ENCODE measurements around the gene LMAN2. TPM values are rescaled to one million over a fixed set of nuclear protein-coding genes. Genes with fewer than 3 reads are reported as not detected.

LMAN2 gene
- total RNA-seq, 2 experiments from 2014 or later = 110 to 117 TPM

DNA sequence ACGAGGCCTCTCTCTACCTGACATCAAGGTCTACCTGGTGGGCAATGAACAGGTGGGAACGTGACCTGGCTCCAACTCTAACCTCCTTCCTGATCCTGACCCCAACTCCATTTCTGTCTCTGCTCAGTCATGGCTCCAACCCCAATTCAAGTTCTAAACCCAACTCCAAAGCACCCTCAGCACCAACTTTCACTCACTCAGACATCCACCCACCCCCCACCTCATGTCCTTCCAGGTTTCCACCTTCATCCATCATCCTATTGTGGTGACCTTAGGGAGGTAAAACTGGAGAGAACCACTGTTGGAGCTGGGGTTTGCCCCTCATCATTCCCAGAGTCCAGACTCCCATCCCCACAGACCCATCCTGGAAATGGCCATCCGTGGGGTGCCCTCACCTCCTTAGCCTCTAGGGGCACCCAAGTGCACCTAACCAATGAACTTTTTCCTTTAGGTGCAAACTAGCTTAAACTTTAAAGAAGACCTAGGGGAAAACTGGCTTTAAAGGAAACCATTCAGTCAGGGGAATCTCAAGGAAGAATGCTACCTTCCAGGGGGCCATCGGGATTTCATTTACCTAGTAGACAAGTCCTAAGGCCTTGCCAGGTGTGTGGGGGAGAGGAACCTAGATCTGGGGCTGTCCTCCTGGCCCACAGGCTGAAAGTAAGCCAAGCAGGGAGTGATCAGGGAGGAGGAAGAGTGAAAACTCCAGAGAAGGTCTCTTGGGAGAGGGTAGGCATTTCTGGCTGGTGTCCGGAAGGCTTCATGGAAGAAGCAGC is 17.6 kb upstream of the LMAN2 start:
- CTCF ChIA-PET = interaction anchor here (0.7 to 11.9 kb wide), 10 partner anchors 8 to 88 kb away, joined by 3 to 132 read pairs (median 4); partner anchors contain the start of gene SLC34A1
- POLR2A ChIA-PET = interaction anchor here (0.6 kb wide), 1 partner anchor 20 kb away, joined by 3 read pairs; no protein-coding TSS in a partner anchor

DNA sequence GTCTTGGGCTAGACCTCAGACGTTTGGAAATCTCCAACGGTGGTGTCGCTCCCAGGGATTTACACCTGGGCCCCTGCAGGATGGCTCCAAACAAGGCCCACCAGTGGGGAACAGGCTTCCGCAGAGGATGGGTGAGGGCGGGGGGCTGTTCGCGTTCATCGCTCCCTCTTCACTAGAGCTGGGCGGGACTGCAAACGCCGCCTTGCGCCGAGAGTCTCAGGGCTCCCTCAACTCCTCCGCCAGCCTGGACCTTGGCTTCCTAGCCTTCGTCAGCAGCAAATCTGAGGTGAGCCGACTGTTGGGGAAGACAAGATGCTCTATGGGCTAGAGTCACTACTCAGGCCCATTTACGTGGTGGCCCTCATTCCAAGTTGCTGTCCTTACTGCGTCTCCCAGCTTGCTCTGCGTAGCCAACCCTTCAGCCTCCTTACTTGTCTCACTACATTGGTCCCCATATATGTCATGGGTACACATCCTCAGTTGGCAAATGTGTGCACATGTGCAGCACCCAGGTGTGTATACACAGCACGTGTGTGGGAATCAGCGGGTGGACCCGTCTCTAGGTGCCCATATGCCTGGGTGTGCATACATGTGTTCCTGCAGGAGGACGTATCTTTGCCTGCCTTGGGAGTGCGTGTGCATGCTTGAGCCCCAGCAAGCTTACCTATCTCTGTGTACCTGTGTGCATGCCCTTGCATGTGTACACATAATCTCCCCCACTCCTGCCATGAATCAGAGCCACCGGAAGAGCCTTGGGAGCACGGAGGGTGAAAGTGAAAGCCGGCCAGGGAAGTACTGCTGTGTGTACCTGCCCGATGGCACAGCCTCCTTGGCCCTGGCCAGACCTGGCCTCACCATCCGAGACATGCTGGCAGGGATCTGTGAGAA is 16.8 kb upstream of the LMAN2 start:
- POLR2A ChIA-PET = no interaction called here
- CTCF ChIA-PET = interaction anchor here (1.0 to 11.9 kb wide), 7 partner anchors 11 to 89 kb away, joined by 3 to 132 read pairs (median 5); partner anchors contain the start of gene SLC34A1

DNA sequence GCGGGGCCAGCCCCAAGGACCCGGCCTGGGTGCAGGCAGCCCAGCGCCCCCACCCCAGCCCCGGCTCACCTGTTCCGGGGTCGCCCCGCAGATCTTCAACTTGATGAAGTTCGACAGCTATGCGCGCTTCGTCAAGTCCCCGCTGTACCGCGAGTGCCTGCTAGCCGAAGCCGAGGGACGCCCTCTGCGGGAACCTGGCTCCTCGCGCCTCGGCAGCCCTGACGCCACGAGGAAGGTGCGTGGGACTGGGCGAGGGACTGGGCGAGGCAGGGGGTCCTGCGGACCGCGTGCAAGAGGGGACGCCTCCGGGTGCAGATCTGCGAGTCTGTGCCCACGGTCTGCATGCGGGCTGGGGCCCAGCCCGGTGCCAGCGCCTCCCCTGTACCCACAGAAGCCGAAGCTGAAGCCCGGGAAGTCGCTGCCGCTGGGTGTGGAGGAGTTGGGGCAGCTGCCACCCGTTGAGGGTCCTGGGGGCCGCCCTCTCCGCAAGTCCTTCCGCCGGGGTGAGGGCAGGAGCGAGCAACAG is 15.9 kb upstream of the LMAN2 start:
- CTCF ChIA-PET = interaction anchor here (0.9 to 11.9 kb wide), 6 partner anchors 11 to 88 kb away, joined by 4 to 132 read pairs (median 12); partner anchors contain the start of gene SLC34A1
- POLR2A ChIA-PET = no interaction called here

DNA sequence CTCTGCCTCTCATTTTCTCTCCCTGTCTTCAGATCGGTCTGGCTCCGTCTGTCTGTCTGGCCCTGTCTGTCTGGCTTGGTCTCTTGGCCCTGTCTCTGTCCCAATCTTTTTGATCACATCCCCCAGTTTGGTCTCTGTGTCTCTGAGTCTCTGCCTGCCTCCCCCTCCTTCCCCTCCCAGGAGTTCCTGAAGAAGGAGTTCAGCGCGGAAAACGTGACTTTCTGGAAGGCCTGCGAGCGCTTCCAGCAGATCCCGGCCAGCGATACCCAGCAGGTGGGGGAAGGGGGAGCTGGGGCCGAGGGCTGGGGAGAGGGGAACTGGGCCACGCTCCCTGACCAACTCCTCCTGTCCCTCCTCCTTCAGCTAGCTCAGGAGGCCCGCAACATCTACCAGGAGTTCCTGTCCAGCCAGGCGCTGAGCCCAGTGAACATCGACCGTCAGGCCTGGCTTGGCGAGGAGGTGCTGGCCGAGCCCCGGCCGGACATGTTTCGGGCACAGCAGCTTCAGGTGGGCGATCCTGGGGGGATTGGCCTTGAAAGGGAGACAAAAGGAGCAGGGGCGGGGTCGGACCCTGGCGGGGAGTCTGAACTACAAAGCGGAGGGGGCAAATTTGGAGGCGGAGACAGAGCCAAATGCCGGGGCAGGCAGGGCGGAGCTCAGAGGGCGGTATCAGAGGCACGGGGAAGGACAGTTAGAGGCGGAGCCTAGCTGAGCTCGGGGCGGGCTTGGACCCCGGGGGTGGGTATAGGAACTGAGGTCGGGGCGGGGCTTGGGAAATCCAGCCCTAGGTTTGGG is 15.3 kb upstream of the LMAN2 start:
- POLR2A ChIA-PET = interaction anchor here (1.2 kb wide), 1 partner anchor 10 kb away, joined by 3 read pairs; the partner anchor contains the start of gene RGS14

DNA sequence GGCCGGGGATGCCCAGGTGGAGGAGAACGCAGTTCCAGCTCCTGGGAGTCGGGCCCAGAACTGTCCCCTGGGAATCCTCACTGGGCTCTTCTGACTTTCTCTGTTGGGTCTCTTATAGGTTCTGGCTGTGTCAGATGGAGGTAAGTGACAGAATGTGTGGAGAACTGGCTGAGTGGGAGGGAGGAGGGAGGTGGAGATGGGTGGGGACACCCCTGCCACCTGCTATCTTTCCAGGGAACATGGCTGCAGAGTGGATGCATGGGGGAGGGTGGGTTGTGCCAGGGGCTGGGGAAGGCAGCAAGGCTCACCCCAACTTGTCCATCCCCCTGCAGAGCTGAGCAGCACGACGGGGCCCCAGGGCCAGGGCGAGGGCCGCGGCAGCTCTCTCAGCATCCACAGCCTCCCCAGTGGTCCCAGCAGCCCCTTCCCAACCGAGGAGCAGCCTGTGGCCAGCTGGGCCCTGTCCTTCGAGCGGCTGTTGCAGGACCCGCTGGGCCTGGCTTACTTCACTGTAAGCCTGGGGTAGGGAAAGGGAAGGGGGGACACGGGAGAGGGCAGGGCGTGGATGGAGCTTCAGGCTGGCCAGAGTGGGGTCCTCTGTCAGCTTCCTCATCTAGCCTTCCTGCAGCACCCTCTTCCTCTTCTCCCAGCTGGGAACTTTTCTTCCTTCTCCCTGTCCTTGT is 14.5 kb upstream of the LMAN2 start:
- POLR2A ChIA-PET = interaction anchor here (1.2 kb wide), 1 partner anchor 9 kb away, joined by 3 read pairs; the partner anchor contains the start of gene RGS14
- CTCF ChIA-PET = interaction anchor here (1.3 to 11.9 kb wide), 5 partner anchors 13 to 89 kb away, joined by 4 to 132 read pairs (median 19); partner anchors contain the start of gene SLC34A1

More for the DNA sequence above, 15.3 kb upstream of the LMAN2 start:
- CTCF ChIA-PET = interaction anchor here (0.9 to 11.9 kb wide), 6 partner anchors 12 to 88 kb away, joined by 4 to 132 read pairs (median 12); partner anchors contain the start of gene SLC34A1

DNA sequence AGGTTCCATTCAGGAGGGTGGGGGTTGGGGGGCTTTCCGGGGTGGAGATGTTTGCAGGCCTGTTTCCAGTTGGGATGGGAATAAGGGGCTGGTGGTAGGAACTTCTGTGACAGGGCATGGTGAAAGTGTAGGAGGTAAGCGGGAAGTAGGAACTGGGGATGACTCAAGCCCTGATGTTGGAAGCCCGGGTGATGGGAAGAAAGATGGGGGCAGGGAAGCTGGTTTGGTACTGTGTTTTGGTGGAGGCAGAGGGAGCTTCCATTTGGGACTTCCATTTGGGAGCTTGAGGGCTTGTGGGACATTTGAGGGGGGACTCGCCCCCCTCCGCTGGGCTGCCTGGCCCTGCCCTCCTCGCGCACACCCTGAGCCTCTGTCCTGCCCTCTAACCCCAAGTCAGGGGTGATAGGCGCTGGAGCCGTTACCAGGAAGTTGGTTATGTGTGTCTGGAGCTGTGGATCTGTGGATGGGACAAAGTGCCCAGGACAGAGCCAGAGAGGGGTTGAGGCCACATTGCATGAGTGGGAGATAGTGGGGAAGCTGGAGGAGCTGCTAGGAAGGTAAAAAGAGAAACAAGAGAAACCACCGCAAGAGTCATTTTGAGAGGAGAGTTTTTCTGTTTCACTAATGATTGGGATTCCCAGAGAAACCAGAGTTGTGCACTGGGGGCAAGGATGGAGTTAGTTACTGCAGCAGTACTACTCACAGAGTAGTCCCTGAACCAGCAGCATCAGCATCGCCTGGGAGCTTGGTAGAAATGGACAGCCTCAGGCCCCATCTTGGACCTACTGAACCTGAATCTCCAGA is 12.9 kb upstream of the LMAN2 start:
- ChIA-PET POLR2A (interaction anchor here (0.8 to 1.7 kb wide), 2 partner anchors 25 to 96 kb away, joined by 4 to 9 read pairs; no protein-coding TSS in a partner anchor), CTCF (interaction anchor here (0.7 to 4.8 kb wide), 14 partner anchors 8 to 137 kb away, joined by 3 to 20 read pairs (median 3); partner anchors contain the start of gene LMAN2)

DNA sequence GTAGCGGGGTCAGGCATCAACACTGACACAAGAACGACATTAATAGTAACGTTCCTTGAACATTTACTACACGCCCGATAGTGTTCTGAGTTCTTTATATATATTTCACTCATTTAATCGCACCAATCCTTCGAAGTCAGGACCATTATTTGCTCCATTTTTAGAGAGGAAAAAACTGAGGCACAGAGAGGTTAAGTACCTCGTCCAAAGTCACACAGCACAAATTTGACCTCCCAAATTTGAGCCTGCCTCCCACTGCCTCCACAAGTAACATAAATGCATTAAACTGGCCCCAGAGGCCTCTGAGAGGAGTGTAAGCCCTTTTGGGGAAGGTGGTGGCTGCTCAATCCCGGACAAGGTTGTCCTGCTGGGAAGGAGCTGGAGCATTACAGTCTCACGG is 12.1 kb upstream of the LMAN2 start:
- CTCF ChIA-PET = interaction anchor here (0.8 to 4.8 kb wide), 8 partner anchors 10 to 138 kb away, joined by 3 to 20 read pairs (median 4); no protein-coding TSS in a partner anchor
- POLR2A ChIA-PET = no interaction called here

DNA sequence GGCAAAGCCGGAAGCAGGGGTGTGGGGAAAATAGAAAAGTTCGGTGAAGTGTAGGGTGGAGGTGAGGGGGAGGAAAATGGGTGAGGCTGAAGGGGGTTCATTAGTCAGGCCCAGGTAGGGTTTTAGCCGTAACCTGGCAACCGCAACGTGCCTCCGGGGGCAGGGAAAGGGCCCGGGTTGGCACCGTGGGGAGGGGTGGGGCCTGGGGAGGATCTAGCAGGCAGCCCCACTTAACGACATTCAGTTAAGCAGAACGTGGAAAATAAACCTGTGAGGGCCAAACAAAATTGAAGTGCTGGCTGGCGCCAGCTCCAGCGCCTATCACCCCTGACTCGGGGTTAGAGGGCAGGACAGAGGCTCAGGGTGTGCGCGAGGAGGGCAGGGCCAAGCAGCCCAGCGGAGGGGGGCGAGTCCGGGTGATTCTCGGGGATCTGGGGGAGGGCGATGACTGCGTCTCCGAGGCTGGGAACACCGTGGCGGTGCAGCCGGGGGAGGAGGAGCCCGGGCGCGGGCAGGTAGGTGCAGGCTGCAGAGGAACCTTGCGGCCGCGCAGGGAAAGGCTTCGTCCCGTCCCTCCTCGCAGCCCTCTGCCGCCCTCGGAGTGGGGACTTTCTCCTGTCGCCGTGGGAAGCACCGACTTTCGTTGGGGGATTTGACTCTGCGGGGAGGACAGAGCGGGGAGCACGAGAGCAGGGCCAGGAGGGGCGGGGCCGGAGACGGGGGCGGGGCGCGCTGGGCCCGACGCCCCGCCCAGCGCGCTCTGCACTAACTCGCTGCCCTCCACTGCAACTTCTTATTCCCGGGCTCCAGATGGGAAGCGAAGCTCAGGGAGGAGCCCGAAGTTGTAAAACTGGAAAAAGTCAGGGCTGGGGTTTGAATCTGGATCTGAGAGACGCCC is 11.4 kb upstream of the LMAN2 start:
- CTCF ChIA-PET = interaction anchor here (1.1 to 2.8 kb wide), 5 partner anchors 20 to 92 kb away, joined by 3 to 17 read pairs (median 6); no protein-coding TSS in a partner anchor

DNA sequence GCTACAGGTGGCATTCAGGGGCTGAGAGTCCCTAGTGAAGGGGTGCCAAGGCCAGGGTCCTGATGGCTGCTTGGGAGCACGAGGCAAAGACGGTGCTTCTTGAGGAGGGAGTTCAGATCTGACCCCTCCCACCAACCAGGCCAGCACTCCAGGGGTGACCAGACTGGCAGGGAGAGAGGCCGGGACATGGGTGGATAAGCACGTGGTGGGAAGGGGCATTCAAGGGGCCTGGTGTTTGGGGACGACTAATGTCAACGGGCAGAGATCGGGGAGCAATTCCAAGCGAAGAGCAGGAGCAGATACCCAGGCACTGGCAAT is 10.8 kb upstream of the LMAN2 start:
- POLR2A ChIA-PET = interaction anchor here (0.8 kb wide), 1 partner anchor 8 kb away, joined by 3 read pairs; no protein-coding TSS in a partner anchor

More for the DNA sequence above, 11.4 kb upstream of the LMAN2 start:
- POLR2A ChIA-PET = no interaction called here

DNA sequence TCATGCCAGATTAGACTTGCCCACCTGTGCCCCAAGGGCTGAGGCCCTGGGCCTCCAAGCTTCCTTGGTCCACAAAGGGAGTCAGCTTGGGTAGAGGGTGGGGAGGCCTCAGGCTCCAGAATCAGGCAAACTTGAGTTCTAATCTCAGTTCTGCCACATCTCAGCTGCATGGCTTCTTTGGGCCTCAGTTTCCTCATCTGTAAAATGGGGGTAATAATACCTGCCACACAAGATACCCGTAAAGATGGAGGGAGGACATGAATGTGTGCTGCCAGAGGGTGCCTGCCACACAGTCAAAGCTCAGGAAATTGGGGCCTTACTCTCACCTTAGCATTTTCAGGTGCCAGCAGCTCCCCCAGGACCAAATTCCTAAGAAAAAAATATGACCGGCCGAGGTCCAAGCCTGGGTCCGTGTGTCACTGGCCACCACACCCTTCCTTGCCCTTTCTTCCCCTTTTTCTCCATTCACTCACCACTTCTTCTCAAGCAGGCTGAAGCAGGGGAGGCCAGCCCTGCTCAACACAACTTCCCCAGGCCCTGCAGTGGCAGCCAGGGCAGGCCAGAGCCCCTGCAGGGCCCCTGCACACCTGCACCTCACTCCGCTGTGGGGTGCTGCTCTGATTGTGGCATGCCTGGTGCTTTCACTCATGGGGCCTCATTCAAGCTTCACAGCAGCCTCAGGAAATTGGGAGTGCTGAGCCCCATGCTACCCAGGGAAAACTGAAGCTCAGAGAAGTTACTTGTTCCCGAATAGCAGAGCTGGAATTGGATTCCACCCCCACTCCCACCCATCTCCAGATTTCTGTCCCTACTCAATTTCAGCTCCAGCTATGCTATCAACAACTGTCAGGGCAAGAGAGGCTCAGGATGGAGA is 10.2 kb upstream of the LMAN2 start:
- POLR2A ChIA-PET = interaction anchor here (0.8 to 1.1 kb wide), 2 partner anchors 9 to 11 kb away, joined by 3 to 4 read pairs; no protein-coding TSS in a partner anchor
- CTCF ChIA-PET = interaction anchor here (1.4 to 2.2 kb wide), 4 partner anchors 9 to 93 kb away, joined by 6 to 11 read pairs (median 7); no protein-coding TSS in a partner anchor

More for the DNA sequence above, 10.8 kb upstream of the LMAN2 start:
- CTCF ChIA-PET = interaction anchor here (1.4 to 2.2 kb wide), 4 partner anchors 8 to 93 kb away, joined by 6 to 11 read pairs (median 7); no protein-coding TSS in a partner anchor

DNA sequence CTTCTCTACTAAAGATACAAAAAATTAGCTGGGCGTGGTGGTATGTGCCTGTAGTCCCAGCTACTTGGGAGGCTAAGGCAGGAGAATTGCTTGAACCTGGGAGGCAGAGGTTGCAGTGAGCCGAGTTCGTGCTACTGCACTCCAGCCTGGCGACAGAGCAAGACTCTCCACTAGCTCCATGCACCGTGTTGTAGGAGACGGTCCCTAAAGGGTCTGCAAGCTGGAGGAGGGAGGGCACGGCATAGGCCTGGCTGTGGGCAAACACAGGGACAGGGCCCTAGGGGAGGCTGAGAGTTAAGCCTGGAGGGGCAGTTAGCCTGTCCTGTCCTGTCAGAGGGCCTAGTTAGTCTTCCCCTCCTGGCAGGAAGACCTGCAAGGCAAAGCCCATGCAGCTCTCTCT is 9.3 kb upstream of the LMAN2 start:
- CTCF ChIA-PET = interaction anchor here (0.8 to 2.2 kb wide), 4 partner anchors 9 to 86 kb away, joined by 3 to 11 read pairs (median 7); partner anchors contain the start of gene LMAN2
- POLR2A ChIA-PET = interaction anchor here (1.1 kb wide), 1 partner anchor 12 kb away, joined by 4 read pairs; no protein-coding TSS in a partner anchor

DNA sequence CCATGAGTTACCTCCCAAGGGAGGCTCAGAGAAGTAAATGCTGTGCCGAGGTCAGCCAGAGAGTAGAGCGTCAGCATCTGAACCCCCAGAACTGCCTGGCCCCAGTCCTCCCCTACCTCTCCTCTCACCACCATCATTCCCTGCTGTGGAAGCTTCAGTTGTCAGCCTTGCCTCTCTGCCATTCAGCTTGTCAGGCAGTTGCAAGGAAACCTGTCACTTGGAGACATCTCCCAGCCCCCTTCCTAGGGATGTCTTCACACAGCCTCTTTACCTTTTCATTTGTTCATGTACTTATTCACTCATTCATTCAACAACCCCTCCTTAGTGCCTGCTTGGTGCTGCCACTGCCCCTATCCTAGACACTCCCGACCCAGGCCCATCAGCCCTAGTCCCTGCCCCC is 8.4 kb upstream of the LMAN2 start:
- ChIA-PET POLR2A (no interaction called here), CTCF (interaction anchor here (0.6 to 1.2 kb wide), 3 partner anchors 31 to 208 kb away, joined by 4 to 6 read pairs (median 4); no protein-coding TSS in a partner anchor)

DNA sequence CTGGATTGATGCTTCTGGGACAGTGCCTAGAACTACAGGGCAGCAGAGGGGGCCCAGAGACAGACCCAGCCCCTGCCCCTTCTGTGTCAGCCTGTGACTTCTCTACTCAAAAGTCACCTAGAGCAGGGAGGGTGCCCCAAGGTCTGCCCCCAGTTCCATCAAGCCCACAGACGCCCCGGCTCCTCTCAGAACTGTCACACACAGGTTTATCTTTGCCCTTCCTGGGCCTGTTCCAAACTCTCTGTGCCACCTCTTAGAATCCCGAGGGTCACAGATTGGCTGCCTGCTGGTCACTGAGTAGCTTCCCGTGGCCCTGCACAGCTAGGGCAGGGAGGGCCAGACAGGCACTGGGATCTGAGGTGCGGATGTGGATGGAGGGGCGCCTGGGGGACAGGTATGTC is 8.0 kb upstream of the LMAN2 start:
- CTCF ChIA-PET = interaction anchor here (1.2 kb wide), 1 partner anchor 31 kb away, joined by 4 read pairs; no protein-coding TSS in a partner anchor
- POLR2A ChIA-PET = no interaction called here

DNA sequence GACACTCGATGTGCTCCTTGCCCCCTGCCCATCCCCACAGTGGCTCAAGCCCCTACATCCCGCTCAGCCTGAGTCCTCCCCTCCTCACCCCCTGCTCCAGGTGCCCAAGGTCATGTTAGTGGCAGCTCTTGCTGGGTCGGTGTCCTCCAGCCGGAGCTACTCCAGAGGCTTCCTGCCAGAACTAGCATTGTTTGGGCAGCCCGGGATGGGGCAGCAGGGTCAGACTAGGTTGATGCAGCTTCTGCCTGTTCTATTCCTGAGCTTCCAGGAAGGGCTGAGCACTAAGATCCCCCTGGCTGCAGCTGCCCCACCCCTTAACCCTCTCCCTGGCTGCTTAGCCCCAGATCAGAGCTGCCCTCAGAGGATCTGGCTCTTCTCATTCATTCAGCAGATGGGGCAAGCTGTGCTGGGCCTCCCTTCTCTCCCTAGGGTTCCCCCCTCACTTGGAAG is 6.9 kb upstream of the LMAN2 start:
- CTCF ChIA-PET = interaction anchor here (0.7 to 3.8 kb wide), 7 partner anchors 12 to 73 kb away, joined by 3 to 16 read pairs (median 5); no protein-coding TSS in a partner anchor
- POLR2A ChIA-PET = interaction anchor here (0.5 kb wide), 1 partner anchor 751 kb away, joined by 4 read pairs; no protein-coding TSS in a partner anchor
